H9 (cell line): Measurements from ENCODE around the gene TFCP2. TPM values are rescaled to one million over a fixed set of nuclear protein-coding genes. Genes with fewer than 3 reads are reported as not detected.
A peak's percentile ranks its signal among the peaks of the same experiment; 100 is the strongest.

Experiments
- DNase-seq: peaks from one replicate; pipeline ENCODE4 v3.0.0-alpha.2; 2017
- H2AFZ ChIP-seq: one replicate; pipeline ENCODE4 v1.6.1; 2013; ENCODE audit warnings: mild to moderate bottlenecking, low read length, control low read depth, moderate library complexity
- H2AK5ac ChIP-seq: 2 replicates; pipeline ENCODE4 v1.6.1; 2013; ENCODE audit warnings: low read length, control low read depth, mixed read lengths; ENCODE audit not compliant: insufficient read length
- H2BK120ac ChIP-seq: one replicate; pipeline ENCODE4 v1.6.1; 2013; ENCODE audit warnings: low read depth, mild to moderate bottlenecking, low read length, control low read depth, inconsistent platforms; ENCODE audit not compliant: poor library complexity, severe bottlenecking
- H2BK12ac ChIP-seq: 2 replicates; pipeline ENCODE4 v1.6.1; 2013; ENCODE audit warnings: low read length, control low read depth, mixed read lengths, low read depth; ENCODE audit not compliant: insufficient read length
- H2BK15ac ChIP-seq: 2 replicates; pipeline ENCODE4 v1.6.1; 2013; ENCODE audit warnings: low read depth, low read length, control low read depth
- H2BK20ac ChIP-seq: one replicate; pipeline ENCODE4 v1.6.1; 2013; ENCODE audit warnings: low read depth, mild to moderate bottlenecking, low read length, control low read depth, inconsistent platforms; ENCODE audit not compliant: poor library complexity, severe bottlenecking
- H2BK5ac ChIP-seq: 2 replicates; pipeline ENCODE4 v1.6.1; 2013; ENCODE audit warnings: low read length, control low read depth, mixed read lengths; ENCODE audit not compliant: insufficient read length
- H3K14ac ChIP-seq: 2 replicates; pipeline ENCODE4 v1.6.1; 2013; ENCODE audit warnings: low read length, control low read depth; ENCODE audit not compliant: insufficient read depth
- H3K18ac ChIP-seq: 2 replicates; pipeline ENCODE4 v1.6.1; 2013; ENCODE audit warnings: low read depth, mild to moderate bottlenecking, mixed read lengths, low read length, control low read depth; ENCODE audit not compliant: insufficient read length
- H3K23ac ChIP-seq: 2 replicates; pipeline ENCODE4 v1.6.1; 2013; ENCODE audit warnings: low read length, control low read depth, mixed read lengths, low read depth; ENCODE audit not compliant: insufficient read length
- H3K23me2 ChIP-seq: 2 replicates; pipeline ENCODE4 v1.6.1; 2013; ENCODE audit warnings: low read depth, mild to moderate bottlenecking, mixed read lengths, low read length, control low read depth; ENCODE audit not compliant: insufficient read length, poor library complexity, severe bottlenecking
- H3K27ac ChIP-seq: 2 replicates; pipeline ENCODE4 v1.5.1; 2013; ENCODE audit warnings: low read length, control low read depth, mixed read lengths, low read depth; ENCODE audit not compliant: insufficient read length
- H3K27me3 ChIP-seq: 2 replicates; pipeline ENCODE4 v1.6.1; 2013; ENCODE audit warnings: low read length, control low read depth, inconsistent platforms; ENCODE audit not compliant: insufficient read depth
- H3K4ac ChIP-seq: 2 replicates; pipeline ENCODE4 v1.6.1; 2013; ENCODE audit warnings: low read depth, mild to moderate bottlenecking, control low read depth, inconsistent platforms, low read length, moderate library complexity
- H3K4me1 ChIP-seq: 2 replicates; pipeline ENCODE4 v1.6.1; 2013; ENCODE audit warnings: low read length, control low read depth, inconsistent platforms; ENCODE audit not compliant: insufficient read depth
- H3K4me2 ChIP-seq: 2 replicates; pipeline ENCODE4 v1.6.1; 2013; ENCODE audit warnings: low read length, control low read depth, mixed read lengths; ENCODE audit not compliant: insufficient read length, insufficient read depth
- H3K56ac ChIP-seq: 2 replicates; pipeline ENCODE4 v1.6.1; 2013; ENCODE audit warnings: low read depth, mild to moderate bottlenecking, mixed read lengths, low read length, control low read depth; ENCODE audit not compliant: insufficient read length
- H3K79me1 ChIP-seq: 2 replicates; pipeline ENCODE4 v1.6.1; 2013; ENCODE audit warnings: low read depth, mild to moderate bottlenecking, moderate library complexity, low read length, control low read depth, inconsistent platforms; ENCODE audit not compliant: insufficient read depth, poor library complexity, severe bottlenecking
- H3K79me2 ChIP-seq: 2 replicates; pipeline ENCODE4 v1.6.1; 2013; ENCODE audit warnings: low read length, control low read depth, inconsistent platforms; ENCODE audit not compliant: insufficient read depth
- H3K9ac ChIP-seq: 2 replicates; pipeline ENCODE4 v1.6.1; 2013; ENCODE audit warnings: low read length, control low read depth, mixed read lengths; ENCODE audit not compliant: insufficient read length; ENCODE audit errors: extremely low read depth
- H3K9me3 ChIP-seq: one replicate; pipeline ENCODE4 v1.6.1; 2013; ENCODE audit warnings: low read depth, low read length, inconsistent platforms; ENCODE audit not compliant: control insufficient read depth
- H3T11ph ChIP-seq: one replicate; pipeline ENCODE4 v1.6.1; 2013; ENCODE audit warnings: mild to moderate bottlenecking, low read length, control low read depth, inconsistent platforms
- H4K20me1 ChIP-seq: one replicate; pipeline ENCODE4 v1.6.1; 2013; ENCODE audit not compliant: control insufficient read depth, insufficient read length, insufficient read depth
- H4K5ac ChIP-seq: 2 replicates; pipeline ENCODE4 v1.6.1; 2013; ENCODE audit warnings: low read depth, mild to moderate bottlenecking, mixed read lengths, low read length, control low read depth; ENCODE audit not compliant: insufficient read length
- H4K8ac ChIP-seq: replicated peaks from 2 replicates; pipeline ENCODE4 v1.6.1; 2013; ENCODE audit warnings: low read length, control low read depth, mixed read lengths, low read depth; ENCODE audit not compliant: insufficient read length
- H4K91ac ChIP-seq: 2 replicates; pipeline ENCODE4 v1.6.1; 2013; ENCODE audit warnings: low read depth, mild to moderate bottlenecking, moderate library complexity, mixed read lengths, low read length, control low read depth; ENCODE audit not compliant: insufficient read length
- H3K27ac Mint-ChIP-seq, 3 experiments: 2 replicates in 2 of 3; 3 replicates in 1 of 3; pipeline ENCODE4 v1.8.0; 2020 to 2021; ENCODE audit warnings: mixed read lengths in 3 of 3, mild to moderate bottlenecking in 1 of 3, moderate library complexity in 1 of 3
- H3K27me3 Mint-ChIP-seq: 2 replicates; pipeline ENCODE4 v1.8.0; 2021; ENCODE audit warnings: low read depth, mild to moderate bottlenecking, moderate library complexity, mixed read lengths
- H3K36me3 Mint-ChIP-seq, 3 experiments: 2 replicates in 2 of 3; 3 replicates in 1 of 3; pipeline ENCODE4 v1.8.0; 2020 to 2021; ENCODE audit warnings: low read depth in 3 of 3, mixed read lengths in 3 of 3; ENCODE audit not compliant: insufficient read depth in 1 of 3
- H3K4me1 Mint-ChIP-seq, 2 experiments: 2 replicates each; pipeline ENCODE4 v1.8.0; 2020; ENCODE audit warnings: mixed read lengths in 2 of 2
- H3K4me3 Mint-ChIP-seq, 2 experiments: 2 replicates in 1 of 2; 3 replicates in 1 of 2; pipeline ENCODE4 v1.8.0; 2020 to 2021; ENCODE audit warnings: mild to moderate bottlenecking in 2 of 2, mixed read lengths in 2 of 2, moderate library complexity in 1 of 2
- H3K9me3 Mint-ChIP-seq, 2 experiments: 2 replicates in 1 of 2; 3 replicates in 1 of 2; pipeline ENCODE4 v1.8.0; 2020; ENCODE audit warnings: mild to moderate bottlenecking in 2 of 2, mixed read lengths in 2 of 2, moderate library complexity in 1 of 2
- WGBS: extraction: QIAGEN DNeasy Blood & Tissue Kit; methylation state at CpG from one replicate; pipeline ENCODE4 v1.1.7; 2013; ENCODE audit warnings: missing lambda C conversion rate, low lambda C conversion rate, mixed read lengths; ENCODE audit not compliant: insufficient read length; ENCODE audit errors: extremely low coverage; 5-methylcytosine and 5-hydroxymethylcytosine counted together
- total RNA-seq: library from RNA; stranded (reverse); gene quantifications from 2 replicates; pipeline ENCODE4 v1.2.1, GENCODE V29; 2021
- TF ChIP-seq, protein P1 (sequence below): fragments of 200-600 bp; sonication (generic); conservative IDR thresholded peaks from 3 replicates; pipeline ENCODE4 v1.8.0; 2021; ENCODE audit warnings: antibody characterized with exemption, mild to moderate bottlenecking

TFCP2 gene
- total RNA-seq, 1 experiment from 2014 or later = 27.1 TPM

DNA sequence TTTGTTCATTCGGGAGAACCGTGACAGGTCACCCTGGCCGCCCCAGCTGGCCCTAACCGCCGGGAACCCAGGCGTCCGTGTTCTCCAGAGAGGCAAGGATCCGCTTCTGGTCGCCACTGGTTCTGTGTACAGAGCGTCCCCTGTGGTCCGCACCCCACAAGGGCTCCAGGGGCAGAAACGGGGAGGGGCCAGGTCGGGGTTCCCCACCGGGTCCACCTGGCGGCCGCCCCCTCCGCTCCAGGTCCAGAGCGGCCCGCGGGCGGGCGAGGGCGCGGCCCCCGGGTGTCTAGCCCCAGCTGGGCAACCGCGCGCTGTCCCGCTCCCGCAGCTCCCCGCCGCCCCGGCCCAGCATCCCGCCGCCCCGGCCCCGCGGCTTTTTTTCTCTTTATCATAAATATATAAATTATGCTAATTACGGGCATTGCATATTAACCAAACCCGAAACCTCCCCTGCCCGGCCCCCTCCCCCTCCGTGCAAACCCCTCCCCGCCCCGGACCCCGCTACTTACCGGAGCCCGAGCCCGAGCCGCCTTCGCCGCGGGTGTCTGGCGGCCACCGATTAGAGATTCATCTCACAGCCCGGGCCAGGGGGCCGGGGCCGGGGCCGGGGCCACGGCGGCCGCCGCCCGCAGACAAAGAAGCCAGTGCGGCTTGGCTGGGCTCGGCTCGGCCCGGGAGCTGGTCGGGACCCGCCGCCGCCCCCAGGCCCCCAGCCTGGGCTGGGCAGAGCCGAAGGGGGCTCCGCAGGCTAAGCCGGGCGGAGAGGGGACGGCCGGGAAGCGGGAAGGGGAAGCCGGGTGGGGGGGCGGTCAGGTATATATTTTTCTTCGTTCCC lies 44.4 kb upstream of the TFCP2 start:
- WGBS = no CpG with 5 or more reads among the region's 81 CpGs
- Histone ChIP-seq H3K14ac (peak overlapping the region; percentile 93), H3K9me3 (no peaks in the 10 kb centered on the region), H2AFZ (no peak overlapping the region), H3K18ac (peak overlapping the region; percentile 62), H3K79me2 (no peaks in the 10 kb centered on the region), H2BK5ac (no peak overlapping the region), H3K4ac (no peak overlapping the region; the same call in 1 of the 2 replicates), H2BK15ac (no peak overlapping the region), H3T11ph (no peak overlapping the region), H4K91ac (no peak overlapping the region), H3K23me2 (peaks cover 15% of the 10 kb centered on the region), H2AK5ac (no peak overlapping the region), H4K8ac (no peak overlapping the region), H2BK12ac (no peak overlapping the region), H3K4me2 (peak overlapping the region; percentile 81), H3K9ac (peak overlapping the region; percentile 23), H3K56ac (no peak overlapping the region), H2BK120ac (peak overlapping the region; percentile 84), H3K27ac (no peak overlapping the region), H3K4me1 (no peaks in the 10 kb centered on the region; the same call in 1 of the 2 replicates), H3K23ac (no peak overlapping the region), H3K79me1 (no peaks in the 10 kb centered on the region), H4K20me1 (no peaks in the 10 kb centered on the region), H2BK20ac (peak overlapping the region; percentile 97), H4K5ac (no peak overlapping the region), H3K27me3 (no peaks in the 10 kb centered on the region)
- Mint-ChIP-seq H3K27ac (no peak overlapping the region; a peak in 1 of 7 replicates), H3K4me1 (peaks cover 18% of the 10 kb centered on the region in 2 experiments), H3K27me3 (no peaks in the 10 kb centered on the region), H3K36me3 (peaks cover 0 to 10% (median 5%) of the 10 kb centered on the region in 3 experiments; a peak in 4 of 7 replicates), H3K9me3 (no peaks in the 10 kb centered on the region), H3K4me3 (peak overlapping the region; percentile 73 to 78)
- DNase-seq = peak; percentile 73
- TF ChIP-seq, protein P1, sequence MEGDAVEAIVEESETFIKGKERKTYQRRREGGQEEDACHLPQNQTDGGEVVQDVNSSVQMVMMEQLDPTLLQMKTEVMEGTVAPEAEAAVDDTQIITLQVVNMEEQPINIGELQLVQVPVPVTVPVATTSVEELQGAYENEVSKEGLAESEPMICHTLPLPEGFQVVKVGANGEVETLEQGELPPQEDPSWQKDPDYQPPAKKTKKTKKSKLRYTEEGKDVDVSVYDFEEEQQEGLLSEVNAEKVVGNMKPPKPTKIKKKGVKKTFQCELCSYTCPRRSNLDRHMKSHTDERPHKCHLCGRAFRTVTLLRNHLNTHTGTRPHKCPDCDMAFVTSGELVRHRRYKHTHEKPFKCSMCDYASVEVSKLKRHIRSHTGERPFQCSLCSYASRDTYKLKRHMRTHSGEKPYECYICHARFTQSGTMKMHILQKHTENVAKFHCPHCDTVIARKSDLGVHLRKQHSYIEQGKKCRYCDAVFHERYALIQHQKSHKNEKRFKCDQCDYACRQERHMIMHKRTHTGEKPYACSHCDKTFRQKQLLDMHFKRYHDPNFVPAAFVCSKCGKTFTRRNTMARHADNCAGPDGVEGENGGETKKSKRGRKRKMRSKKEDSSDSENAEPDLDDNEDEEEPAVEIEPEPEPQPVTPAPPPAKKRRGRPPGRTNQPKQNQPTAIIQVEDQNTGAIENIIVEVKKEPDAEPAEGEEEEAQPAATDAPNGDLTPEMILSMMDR = peak; percentile 47; the same call in 2 of the 3 replicates
